ENCODE measurements around the gene PCID2.

PCID2 gene

DNA sequence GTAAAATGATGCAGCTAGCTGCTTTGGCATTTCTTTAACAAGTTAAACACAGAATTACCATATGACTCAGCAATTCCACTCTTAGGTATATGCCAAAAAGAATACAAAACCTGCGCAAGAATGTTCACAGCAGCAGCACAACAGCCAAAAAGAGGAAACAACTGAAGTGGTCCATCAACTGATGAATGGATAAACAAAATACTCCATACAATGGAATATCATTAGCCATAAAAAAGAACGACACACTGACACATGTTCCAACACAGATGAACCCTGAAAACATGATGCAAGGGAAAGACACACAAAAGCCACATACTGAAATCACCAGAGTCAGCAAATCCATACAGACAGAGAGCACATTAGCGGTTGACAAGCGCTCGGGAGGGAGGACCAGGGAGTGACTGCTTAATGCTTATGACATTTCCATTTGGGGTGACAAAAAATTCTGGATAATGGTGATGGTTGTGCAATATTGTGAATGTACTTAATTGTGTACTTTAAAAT lies 3.0 kb downstream of the PCID2 start:
- Histone ChIP-seq H3K9me3 (ENCODE audit: insufficient read depth, low read length) (no peaks in the 10 kb centered on the region), H3K27ac (ENCODE audit: low read length) (no peak overlapping the region), H3K9ac (ENCODE audit: low read length) (no peak overlapping the region), H3K27me3 (ENCODE audit: low read depth, low read length) (no peaks in the 10 kb centered on the region), H3K4me1 (ENCODE audit: low read length) (peaks cover 17% of the 10 kb centered on the region), H3K4me3 (ENCODE audit: low read length) (no peak overlapping the region), H3K4me2 (ENCODE audit: low read length) (no peak overlapping the region), H3K36me3 (replicated peaks; ENCODE audit: low read depth, low read length) (peaks cover 34% of the 10 kb centered on the region), H2AFZ (ENCODE audit: low read depth, low read length) (no peak overlapping the region), H3K79me2 (ENCODE audit: low read length) (peaks cover 91% of the 10 kb centered on the region), H4K20me1 (ENCODE audit: insufficient read depth, low read length) (peaks cover 55% of the 10 kb centered on the region)
- no peak for TF ChIP-seq EZH2phosphoT487 (IDR thresholded peaks at IDR 0.05; ENCODE audit: low read depth)
- TF ChIP-seq, protein P1, sequence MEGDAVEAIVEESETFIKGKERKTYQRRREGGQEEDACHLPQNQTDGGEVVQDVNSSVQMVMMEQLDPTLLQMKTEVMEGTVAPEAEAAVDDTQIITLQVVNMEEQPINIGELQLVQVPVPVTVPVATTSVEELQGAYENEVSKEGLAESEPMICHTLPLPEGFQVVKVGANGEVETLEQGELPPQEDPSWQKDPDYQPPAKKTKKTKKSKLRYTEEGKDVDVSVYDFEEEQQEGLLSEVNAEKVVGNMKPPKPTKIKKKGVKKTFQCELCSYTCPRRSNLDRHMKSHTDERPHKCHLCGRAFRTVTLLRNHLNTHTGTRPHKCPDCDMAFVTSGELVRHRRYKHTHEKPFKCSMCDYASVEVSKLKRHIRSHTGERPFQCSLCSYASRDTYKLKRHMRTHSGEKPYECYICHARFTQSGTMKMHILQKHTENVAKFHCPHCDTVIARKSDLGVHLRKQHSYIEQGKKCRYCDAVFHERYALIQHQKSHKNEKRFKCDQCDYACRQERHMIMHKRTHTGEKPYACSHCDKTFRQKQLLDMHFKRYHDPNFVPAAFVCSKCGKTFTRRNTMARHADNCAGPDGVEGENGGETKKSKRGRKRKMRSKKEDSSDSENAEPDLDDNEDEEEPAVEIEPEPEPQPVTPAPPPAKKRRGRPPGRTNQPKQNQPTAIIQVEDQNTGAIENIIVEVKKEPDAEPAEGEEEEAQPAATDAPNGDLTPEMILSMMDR (IDR thresholded peaks at IDR 0.05; ENCODE audit: low read depth, low read length): no peak

DNA sequence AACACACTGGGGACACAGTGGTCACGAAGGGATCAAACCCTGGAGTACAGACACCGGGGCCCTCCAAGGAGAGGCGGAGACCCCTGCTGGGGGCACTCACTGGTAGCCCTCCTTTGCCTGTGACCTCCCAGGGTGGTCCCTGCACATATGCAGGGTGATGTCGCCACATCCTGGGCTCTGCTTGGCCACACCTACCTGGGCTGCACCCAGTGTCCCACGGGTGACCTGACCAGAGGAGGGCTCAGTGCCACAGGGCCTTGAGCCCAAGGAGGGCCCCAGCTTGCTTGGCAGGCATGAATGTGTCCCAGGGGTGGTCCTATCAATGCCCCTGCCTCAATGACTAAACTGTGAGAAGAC lies 4.1 kb downstream of the PCID2 start:
- Histone ChIP-seq H2AFZ (ENCODE audit: low read depth, low read length) (no peak overlapping the region), H3K27ac (ENCODE audit: low read length) (no peak overlapping the region), H3K9me3 (ENCODE audit: insufficient read depth, low read length) (no peaks in the 10 kb centered on the region), H3K9ac (ENCODE audit: low read length) (no peak overlapping the region), H3K36me3 (replicated peaks; ENCODE audit: low read depth, low read length) (peaks cover 42% of the 10 kb centered on the region), H3K4me1 (ENCODE audit: low read length) (peaks cover 16% of the 10 kb centered on the region), H3K4me3 (ENCODE audit: low read length) (no peak overlapping the region), H3K27me3 (ENCODE audit: low read depth, low read length) (no peaks in the 10 kb centered on the region), H3K4me2 (ENCODE audit: low read length) (no peak overlapping the region), H4K20me1 (ENCODE audit: insufficient read depth, low read length) (peaks cover 53% of the 10 kb centered on the region), H3K79me2 (ENCODE audit: low read length) (peaks cover 92% of the 10 kb centered on the region)
- TF ChIP-seq, protein P1 (IDR thresholded peaks at IDR 0.05; ENCODE audit: low read depth, low read length): no peak
- TF ChIP-seq EZH2phosphoT487 (IDR thresholded peaks at IDR 0.05; ENCODE audit: low read depth): no peak

DNA sequence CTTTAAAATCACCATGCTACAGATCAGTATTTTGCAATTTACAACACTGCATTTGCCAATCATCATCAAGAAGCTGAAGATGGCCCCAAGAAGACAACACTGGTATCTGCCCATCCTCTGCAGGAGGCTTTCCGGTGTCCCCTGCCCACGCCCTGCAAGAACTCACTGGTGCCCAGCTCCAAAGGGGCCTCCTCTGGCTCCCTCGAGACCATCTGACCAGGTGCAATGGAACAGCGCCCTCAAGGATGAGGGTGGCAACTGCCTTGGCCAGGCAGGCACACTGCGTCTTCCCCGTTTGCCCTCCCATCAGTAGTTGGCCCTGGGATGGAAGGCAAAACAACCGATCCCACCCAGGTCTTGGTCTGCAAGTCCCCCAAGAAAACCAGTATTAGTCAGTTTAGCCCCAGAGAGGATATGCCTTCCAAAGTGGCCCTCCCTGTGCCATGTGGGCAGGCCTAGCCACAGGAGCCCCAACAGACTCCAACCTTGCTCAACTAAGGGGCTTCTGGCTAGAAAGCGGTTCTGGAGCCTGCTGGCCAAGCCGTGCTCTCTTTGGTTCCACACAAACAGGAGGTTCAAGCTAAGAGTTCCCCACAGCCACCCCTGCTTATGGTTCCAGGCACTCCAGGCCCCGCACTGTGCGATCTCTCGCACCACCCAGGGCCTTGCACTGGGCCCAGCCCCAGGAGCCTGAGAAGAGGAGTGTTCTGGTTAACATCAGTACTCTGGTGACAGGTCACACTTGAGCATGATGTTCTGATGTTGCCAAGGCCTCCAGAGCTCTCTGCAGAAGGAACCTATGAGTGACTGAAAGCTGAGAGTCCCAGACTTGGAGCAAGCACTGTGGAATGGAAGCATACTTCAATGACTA lies 4.7 kb downstream of the PCID2 start:
- H3K27ac ChIP-seq (ENCODE audit: low read length): no peak overlapping the region
- peaks cover 56% of the 10 kb centered on the region for H4K20me1 ChIP-seq (ENCODE audit: insufficient read depth, low read length)
- H3K4me3 ChIP-seq (ENCODE audit: low read length): no peak overlapping the region
- H3K79me2 ChIP-seq (ENCODE audit: low read length): peaks cover 97% of the 10 kb centered on the region
- peaks cover 49% of the 10 kb centered on the region for H3K36me3 ChIP-seq (replicated peaks; ENCODE audit: low read depth, low read length)
- H3K9ac ChIP-seq (ENCODE audit: low read length): no peak overlapping the region
- H3K27me3 ChIP-seq (ENCODE audit: low read depth, low read length): no peaks in the 10 kb centered on the region
- peaks cover 16% of the 10 kb centered on the region for H3K4me1 ChIP-seq (ENCODE audit: low read length)
- no peak overlapping the region for H2AFZ ChIP-seq (ENCODE audit: low read depth, low read length)
- no peak for TF ChIP-seq EZH2phosphoT487 (IDR thresholded peaks at IDR 0.05; ENCODE audit: low read depth)
- TF ChIP-seq, protein P1 (IDR thresholded peaks at IDR 0.05; ENCODE audit: low read depth, low read length): no peak
- no peak overlapping the region for H3K4me2 ChIP-seq (ENCODE audit: low read length)
- H3K9me3 ChIP-seq (ENCODE audit: insufficient read depth, low read length): no peaks in the 10 kb centered on the region

DNA sequence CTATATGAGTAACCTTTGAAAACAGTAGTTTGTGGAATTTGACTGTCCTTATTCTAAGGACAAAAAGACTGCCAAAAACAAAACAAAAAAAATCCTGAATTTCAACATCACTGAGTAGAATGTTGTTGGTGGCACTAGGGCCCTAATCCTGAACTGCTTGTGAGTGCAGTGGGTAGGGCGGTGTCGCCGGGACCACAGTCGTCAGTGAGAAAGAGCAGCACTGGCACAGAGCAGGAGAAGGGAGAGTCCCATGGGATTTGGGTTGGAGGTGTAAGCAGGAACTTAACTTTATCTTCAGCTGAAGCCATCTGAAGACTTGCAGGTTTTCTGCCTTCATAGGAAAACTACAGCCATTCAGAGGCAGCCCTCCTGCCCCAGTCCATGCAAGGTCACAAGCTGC lies 5.6 kb downstream of the PCID2 start:
- H3K4me3 ChIP-seq (ENCODE audit: low read length): no peak overlapping the region
- peaks cover 16% of the 10 kb centered on the region for H3K4me1 ChIP-seq (ENCODE audit: low read length)
- H3K9ac ChIP-seq (ENCODE audit: low read length): no peak overlapping the region
- peaks cover 53% of the 10 kb centered on the region for H3K36me3 ChIP-seq (replicated peaks; ENCODE audit: low read depth, low read length)
- peaks cover 57% of the 10 kb centered on the region for H4K20me1 ChIP-seq (ENCODE audit: insufficient read depth, low read length)
- H3K27me3 ChIP-seq (ENCODE audit: low read depth, low read length): no peaks in the 10 kb centered on the region
- H3K79me2 ChIP-seq (ENCODE audit: low read length): peaks cover 92% of the 10 kb centered on the region
- no peak overlapping the region for H2AFZ ChIP-seq (ENCODE audit: low read depth, low read length)
- TF ChIP-seq, protein P1 (IDR thresholded peaks at IDR 0.05; ENCODE audit: low read depth, low read length): no peak
- no peak for TF ChIP-seq EZH2phosphoT487 (IDR thresholded peaks at IDR 0.05; ENCODE audit: low read depth)
- no peaks in the 10 kb centered on the region for H3K9me3 ChIP-seq (ENCODE audit: insufficient read depth, low read length)
- H3K4me2 ChIP-seq (ENCODE audit: low read length): no peak overlapping the region
- no peak overlapping the region for H3K27ac ChIP-seq (ENCODE audit: low read length)
